ENCODE results near the gene LYZL2.

GRCh38 chr10:30565449-30565848, 64.1 kb downstream of the LYZL2 start:
- TF ChIP-seq CTCF (conservative IDR thresholded peaks at IDR 0.05; ENCODE audit: low read depth, low read length) = no peak
- no peak for TF ChIP-seq EZH2 (IDR thresholded peaks at IDR 0.05; ENCODE audit: borderline replicate concordance, low read depth, low read length, poor library complexity, severe bottlenecking)

Data from A673 (cell line).